Epithelial cell of alveolus of lung (primary cell): ENCODE measurements around the gene MRI1. TPM values are rescaled to one million over a fixed set of nuclear protein-coding genes. Genes with fewer than 3 reads are reported as not detected.

Experiments
- total RNA-seq: library from RNA; depleted of rRNA; stranded (reverse); fragments of >200 nt; gene quantifications from 2 replicates; pipeline ENCODE4 v1.2.1, GENCODE V29; 2015

MRI1 gene
- total RNA-seq = 18.2 and 48.1 TPM in 2 replicates

GRCh38 chr19:13764101-13764807 lies at the start of gene MRI1:
TSS of gene MRI1 (plus strand) at chr19:13764522. CDS start at chr19:13764589, 67 bp downstream.

GRCh38 chr19:13774217-13775191 lies 10.2 kb downstream of the MRI1 start, which contains the start of gene C19orf53:
TSS of gene C19orf53 (plus strand) at chr19:13774456. CDS start at chr19:13774478, 22 bp downstream.

GRCh38 chr19:13794757-13795589 lies 30.7 kb downstream of the MRI1 start, which contains the start of gene ZSWIM4:
TSS of gene ZSWIM4 (plus strand) at chr19:13795443. CDS start at chr19:13795649, 206 bp downstream.

Other genes starting within 250 kb of the MRI1 start
- gene C19orf53, start 9.9 kb downstream of the MRI1 start, total RNA-seq = 173 and 267 TPM in 2 replicates
- gene ZSWIM4, start 30.9 kb downstream of the MRI1 start, total RNA-seq = 12.8 and 18.3 TPM in 2 replicates
- gene NANOS3, start 112.6 kb downstream of the MRI1 start, total RNA-seq = not detected in 2 replicates
- gene BRME1, start 141.6 kb downstream of the MRI1 start, total RNA-seq = 0.26 TPM in 1 of 2 replicates, not detected in the other
- gene CC2D1A, start 141.7 kb downstream of the MRI1 start, total RNA-seq = 15.9 and 26.7 TPM in 2 replicates
- 1.7 and 38.1 TPM in 2 replicates for gene PODNL1, start 173.9 kb downstream of the MRI1 start, total RNA-seq
- 13.9 and 25.1 TPM in 2 replicates for gene DCAF15, start 188.0 kb downstream of the MRI1 start, total RNA-seq
- gene RFX1, start 241.8 kb downstream of the MRI1 start, total RNA-seq = 5.2 and 6.9 TPM in 2 replicates